Panc1 (cell line): ENCODE measurements around the gene MAP1LC3C. TPM values are rescaled to one million over a fixed set of nuclear protein-coding genes. Genes with fewer than 3 reads are reported as not detected.

Source experiments
- ATAC-seq: fragments of 200-7000 bp; cut with Tn5 transposase; 2 replicates; pipeline ENCODE4 v1.9.1; 2020; ENCODE audit warnings: mild to moderate bottlenecking, moderate library complexity
- BruUV-seq: library from RNA; stranded (reverse); fragments of 400-500 nt; replicated peaks from 2 replicates; lab custom pipeline; 2021; lab: Mats Ljungman, UMichigan
- CTCF ChIA-PET: fragments of 300-600 bp; sonication (Branson Sonifier 250); formaldehyde crosslinking; loops from one replicate; lab custom pipeline; 2022; ENCODE audit warnings: antibody characterized with exemption; lab: Charles Lee
- POLR2A ChIA-PET: fragments of 300-600 bp; sonication (Branson Sonifier 250); formaldehyde crosslinking; loops from one replicate; lab custom pipeline; 2022; ENCODE audit warnings: antibody characterized with exemption; lab: Charles Lee
- DNase-seq: peaks from one replicate; pipeline ENCODE4 v3.0.0-alpha.2; 2010; ENCODE audit warnings: low read depth, low spot score
- H3K27ac ChIP-seq: 2 replicates; pipeline ENCODE4 v1.5.1; 2011; ENCODE audit warnings: mild to moderate bottlenecking, low read length, inconsistent platforms
- H3K27me3 ChIP-seq: fragments of 200-500 bp; sonication (Bioruptor generic); 2 replicates; pipeline ENCODE4 v1.6.0; 2014; ENCODE audit warnings: low read length, inconsistent platforms; ENCODE audit not compliant: control insufficient read depth, insufficient read depth
- H3K36me3 ChIP-seq: fragments of 200-500 bp; sonication (Bioruptor generic); 2 replicates; pipeline ENCODE4 v1.5.1; 2014; ENCODE audit warnings: inconsistent platforms, mild to moderate bottlenecking, low read length, moderate library complexity; ENCODE audit not compliant: control insufficient read depth, insufficient read depth
- H3K4me1 ChIP-seq: 2 replicates; pipeline ENCODE4 v1.5.1; 2011; ENCODE audit warnings: inconsistent platforms, mild to moderate bottlenecking, low read length, moderate library complexity; ENCODE audit not compliant: control insufficient read depth, insufficient read depth
- H3K4me3 ChIP-seq, 2 experiments: 2 replicates each; pipeline ENCODE4 v1.5.1; 2011 to 2012; ENCODE audit warnings: low read depth in 2 of 2, low read length in 2 of 2, mild to moderate bottlenecking in 2 of 2, inconsistent platforms in 1 of 2, moderate library complexity in 1 of 2
- H3K9me3 ChIP-seq: fragments of 200-500 bp; sonication (Bioruptor generic); 2 replicates; pipeline ENCODE4 v1.5.1; 2014; ENCODE audit warnings: low read depth, mild to moderate bottlenecking, inconsistent platforms, low read length, moderate library complexity; ENCODE audit not compliant: control insufficient read depth, insufficient read depth
- CTCF ChIP-seq: fragments of 450-650 bp; IDR thresholded peaks from 2 replicates; pipeline ENCODE4 v1.5.1; 2017; ENCODE audit warnings: mild to moderate bottlenecking
- POLR2AphosphoS5 ChIP-seq: IDR thresholded peaks from 2 replicates; pipeline ENCODE4 v1.6.1; 2012; ENCODE audit warnings: mild to moderate bottlenecking, low read depth, low read length, moderate library complexity
- REST ChIP-seq, 2 experiments: IDR thresholded peaks; 2 replicates each; pipeline ENCODE4 v1.6.1; 2011 to 2012; ENCODE audit warnings: low read depth in 2 of 2, control low read depth in 1 of 2, low read length in 1 of 2, mild to moderate bottlenecking in 1 of 2, moderate library complexity in 1 of 2; ENCODE audit not compliant: insufficient read depth in 1 of 2
- SIN3A ChIP-seq: IDR thresholded peaks from 2 replicates; pipeline ENCODE4 v1.6.1; 2012; ENCODE audit warnings: low read depth, mild to moderate bottlenecking, low read length, moderate library complexity, borderline replicate concordance; ENCODE audit not compliant: insufficient read depth
- TCF7L2 ChIP-seq: IDR thresholded peaks from 2 replicates; pipeline ENCODE4 v1.6.1; 2011; ENCODE audit warnings: mild to moderate bottlenecking, low read depth, low read length, inconsistent platforms
- in situ Hi-C: cut with HindIII; loops from 2 replicates; pipeline ENCODE4 v1.10.0; 2016; ENCODE audit warnings: low sequenced_read_pairs, low pct_unique_long_range_greater_than_20kb
- intact Hi-C: fragments of 100-400 bp; cut with micrococcal nuclease; formaldehyde crosslinking; loops from one replicate; pipeline ENCODE4 v1.10.0; 2022; ENCODE audit not compliant: unreplicated experiment
- total RNA-seq: library from RNA; stranded (reverse); gene quantifications from one replicate; pipeline ENCODE4 v1.2.1, GENCODE V29; 2021; ENCODE audit not compliant: unreplicated experiment

Gene MAP1LC3C
- total RNA-seq, 1 experiment from 2014 or later, result 0.21 TPM

GRCh38 chr1:242034392-242034791 lies 35.5 kb upstream of the MAP1LC3C start:
- no peak for DNase-seq
- CTCF ChIA-PET, result no interaction called here
- in situ Hi-C loops, result no loop called here
- H3K27ac ChIP-seq, result no peak overlapping the region
- H3K27me3 ChIP-seq, result no peaks in the 10 kb centered on the region
- no peak for ATAC-seq
- no TSS peak for BruUV-seq
- POLR2A ChIA-PET, result no interaction called here
- H3K4me1 ChIP-seq, result no peaks in the 10 kb centered on the region
- no peaks in the 10 kb centered on the region for H3K9me3 ChIP-seq
- no peaks in the 10 kb centered on the region for H3K36me3 ChIP-seq
- TF ChIP-seq REST (IDR thresholded peaks at IDR 0.05; ENCODE audit: insufficient read depth in 1 of 2, low read depth in 2 of 2, low read length in 1 of 2), result no peak
- no peak for TF ChIP-seq POLR2AphosphoS5
- no peak for TF ChIP-seq TCF7L2
- TF ChIP-seq CTCF, result no peak
- TF ChIP-seq SIN3A, result no peak
- H3K4me3 ChIP-seq, result no peak overlapping the region
- intact Hi-C loops, result no loop called here

GRCh38 chr1:242033447-242033846 lies 34.5 kb upstream of the MAP1LC3C start:
- H3K27ac ChIP-seq, result no peak overlapping the region
- DNase-seq (no peak), ATAC-seq (no peak)
- in situ Hi-C loops, result no loop called here
- TF ChIP-seq SIN3A, result no peak
- no peak for TF ChIP-seq REST (IDR thresholded peaks at IDR 0.05; ENCODE audit: insufficient read depth in 1 of 2, low read depth in 2 of 2, low read length in 1 of 2)
- no peak for TF ChIP-seq TCF7L2
- no peak for TF ChIP-seq CTCF
- no peak for TF ChIP-seq POLR2AphosphoS5
- no peaks in the 10 kb centered on the region for H3K9me3 ChIP-seq
- H3K27me3 ChIP-seq, result no peaks in the 10 kb centered on the region
- H3K4me1 ChIP-seq, result no peaks in the 10 kb centered on the region
- ChIA-PET POLR2A (no interaction called here), CTCF (no interaction called here)
- H3K36me3 ChIP-seq, result no peaks in the 10 kb centered on the region
- BruUV-seq, result no TSS peak
- H3K4me3 ChIP-seq, result no peak overlapping the region
- intact Hi-C loops, result no loop called here
